H9 (cell line): ENCODE results near the gene SYK. TPM values are rescaled to one million over a fixed set of nuclear protein-coding genes. Genes with fewer than 3 reads are reported as not detected.

ENCODE experiments used
- DNase-seq: peaks from one replicate; pipeline ENCODE4 v3.0.0-alpha.2; 2017
- H2AFZ ChIP-seq: one replicate; pipeline ENCODE4 v1.6.1; 2013; ENCODE audit warnings: mild to moderate bottlenecking, low read length, control low read depth, moderate library complexity
- H2AK5ac ChIP-seq: 2 replicates; pipeline ENCODE4 v1.6.1; 2013; ENCODE audit warnings: low read length, control low read depth, mixed read lengths; ENCODE audit not compliant: insufficient read length
- H2BK120ac ChIP-seq: one replicate; pipeline ENCODE4 v1.6.1; 2013; ENCODE audit warnings: low read depth, mild to moderate bottlenecking, low read length, control low read depth, inconsistent platforms; ENCODE audit not compliant: poor library complexity, severe bottlenecking
- H2BK12ac ChIP-seq: 2 replicates; pipeline ENCODE4 v1.6.1; 2013; ENCODE audit warnings: low read length, control low read depth, mixed read lengths, low read depth; ENCODE audit not compliant: insufficient read length
- H2BK15ac ChIP-seq: 2 replicates; pipeline ENCODE4 v1.6.1; 2013; ENCODE audit warnings: low read depth, low read length, control low read depth
- H2BK20ac ChIP-seq: one replicate; pipeline ENCODE4 v1.6.1; 2013; ENCODE audit warnings: low read depth, mild to moderate bottlenecking, low read length, control low read depth, inconsistent platforms; ENCODE audit not compliant: poor library complexity, severe bottlenecking
- H2BK5ac ChIP-seq: 2 replicates; pipeline ENCODE4 v1.6.1; 2013; ENCODE audit warnings: low read length, control low read depth, mixed read lengths; ENCODE audit not compliant: insufficient read length
- H3K14ac ChIP-seq: 2 replicates; pipeline ENCODE4 v1.6.1; 2013; ENCODE audit warnings: low read length, control low read depth; ENCODE audit not compliant: insufficient read depth
- H3K18ac ChIP-seq: 2 replicates; pipeline ENCODE4 v1.6.1; 2013; ENCODE audit warnings: low read depth, mild to moderate bottlenecking, mixed read lengths, low read length, control low read depth; ENCODE audit not compliant: insufficient read length
- H3K23ac ChIP-seq: 2 replicates; pipeline ENCODE4 v1.6.1; 2013; ENCODE audit warnings: low read length, control low read depth, mixed read lengths, low read depth; ENCODE audit not compliant: insufficient read length
- H3K23me2 ChIP-seq: 2 replicates; pipeline ENCODE4 v1.6.1; 2013; ENCODE audit warnings: low read depth, mild to moderate bottlenecking, mixed read lengths, low read length, control low read depth; ENCODE audit not compliant: insufficient read length, poor library complexity, severe bottlenecking
- H3K27ac ChIP-seq: 2 replicates; pipeline ENCODE4 v1.5.1; 2013; ENCODE audit warnings: low read length, control low read depth, mixed read lengths, low read depth; ENCODE audit not compliant: insufficient read length
- H3K27me3 ChIP-seq: 2 replicates; pipeline ENCODE4 v1.6.1; 2013; ENCODE audit warnings: low read length, control low read depth, inconsistent platforms; ENCODE audit not compliant: insufficient read depth
- H3K4ac ChIP-seq: 2 replicates; pipeline ENCODE4 v1.6.1; 2013; ENCODE audit warnings: low read depth, mild to moderate bottlenecking, control low read depth, inconsistent platforms, low read length, moderate library complexity
- H3K4me1 ChIP-seq: 2 replicates; pipeline ENCODE4 v1.6.1; 2013; ENCODE audit warnings: low read length, control low read depth, inconsistent platforms; ENCODE audit not compliant: insufficient read depth
- H3K4me2 ChIP-seq: 2 replicates; pipeline ENCODE4 v1.6.1; 2013; ENCODE audit warnings: low read length, control low read depth, mixed read lengths; ENCODE audit not compliant: insufficient read length, insufficient read depth
- H3K56ac ChIP-seq: 2 replicates; pipeline ENCODE4 v1.6.1; 2013; ENCODE audit warnings: low read depth, mild to moderate bottlenecking, mixed read lengths, low read length, control low read depth; ENCODE audit not compliant: insufficient read length
- H3K79me1 ChIP-seq: 2 replicates; pipeline ENCODE4 v1.6.1; 2013; ENCODE audit warnings: low read depth, mild to moderate bottlenecking, moderate library complexity, low read length, control low read depth, inconsistent platforms; ENCODE audit not compliant: insufficient read depth, poor library complexity, severe bottlenecking
- H3K79me2 ChIP-seq: 2 replicates; pipeline ENCODE4 v1.6.1; 2013; ENCODE audit warnings: low read length, control low read depth, inconsistent platforms; ENCODE audit not compliant: insufficient read depth
- H3K9ac ChIP-seq: 2 replicates; pipeline ENCODE4 v1.6.1; 2013; ENCODE audit warnings: low read length, control low read depth, mixed read lengths; ENCODE audit not compliant: insufficient read length; ENCODE audit errors: extremely low read depth
- H3K9me3 ChIP-seq: one replicate; pipeline ENCODE4 v1.6.1; 2013; ENCODE audit warnings: low read depth, low read length, inconsistent platforms; ENCODE audit not compliant: control insufficient read depth
- H3T11ph ChIP-seq: one replicate; pipeline ENCODE4 v1.6.1; 2013; ENCODE audit warnings: mild to moderate bottlenecking, low read length, control low read depth, inconsistent platforms
- H4K20me1 ChIP-seq: one replicate; pipeline ENCODE4 v1.6.1; 2013; ENCODE audit not compliant: control insufficient read depth, insufficient read length, insufficient read depth
- H4K5ac ChIP-seq: 2 replicates; pipeline ENCODE4 v1.6.1; 2013; ENCODE audit warnings: low read depth, mild to moderate bottlenecking, mixed read lengths, low read length, control low read depth; ENCODE audit not compliant: insufficient read length
- H4K8ac ChIP-seq: replicated peaks from 2 replicates; pipeline ENCODE4 v1.6.1; 2013; ENCODE audit warnings: low read length, control low read depth, mixed read lengths, low read depth; ENCODE audit not compliant: insufficient read length
- H4K91ac ChIP-seq: 2 replicates; pipeline ENCODE4 v1.6.1; 2013; ENCODE audit warnings: low read depth, mild to moderate bottlenecking, moderate library complexity, mixed read lengths, low read length, control low read depth; ENCODE audit not compliant: insufficient read length
- H3K27ac Mint-ChIP-seq, 3 experiments: 2 replicates in 2 of 3; 3 replicates in 1 of 3; pipeline ENCODE4 v1.8.0; 2020 to 2021; ENCODE audit warnings: mixed read lengths in 3 of 3, mild to moderate bottlenecking in 1 of 3, moderate library complexity in 1 of 3
- H3K27me3 Mint-ChIP-seq: 2 replicates; pipeline ENCODE4 v1.8.0; 2021; ENCODE audit warnings: low read depth, mild to moderate bottlenecking, moderate library complexity, mixed read lengths
- H3K36me3 Mint-ChIP-seq, 3 experiments: 2 replicates in 2 of 3; 3 replicates in 1 of 3; pipeline ENCODE4 v1.8.0; 2020 to 2021; ENCODE audit warnings: low read depth in 3 of 3, mixed read lengths in 3 of 3; ENCODE audit not compliant: insufficient read depth in 1 of 3
- H3K4me1 Mint-ChIP-seq, 2 experiments: 2 replicates each; pipeline ENCODE4 v1.8.0; 2020; ENCODE audit warnings: mixed read lengths in 2 of 2
- H3K4me3 Mint-ChIP-seq, 2 experiments: 2 replicates in 1 of 2; 3 replicates in 1 of 2; pipeline ENCODE4 v1.8.0; 2020 to 2021; ENCODE audit warnings: mild to moderate bottlenecking in 2 of 2, mixed read lengths in 2 of 2, moderate library complexity in 1 of 2
- H3K9me3 Mint-ChIP-seq, 2 experiments: 2 replicates in 1 of 2; 3 replicates in 1 of 2; pipeline ENCODE4 v1.8.0; 2020; ENCODE audit warnings: mild to moderate bottlenecking in 2 of 2, mixed read lengths in 2 of 2, moderate library complexity in 1 of 2
- WGBS: extraction: QIAGEN DNeasy Blood & Tissue Kit; methylation state at CpG from one replicate; pipeline ENCODE4 v1.1.7; 2013; ENCODE audit warnings: missing lambda C conversion rate, low lambda C conversion rate, mixed read lengths; ENCODE audit not compliant: insufficient read length; ENCODE audit errors: extremely low coverage; 5-methylcytosine and 5-hydroxymethylcytosine counted together
- total RNA-seq: library from RNA; stranded (reverse); gene quantifications from 2 replicates; pipeline ENCODE4 v1.2.1, GENCODE V29; 2021
- TF ChIP-seq, protein P1 (sequence below): fragments of 200-600 bp; sonication (generic); conservative IDR thresholded peaks from 3 replicates; pipeline ENCODE4 v1.8.0; 2021; ENCODE audit warnings: antibody characterized with exemption, mild to moderate bottlenecking

The SYK gene
- total RNA-seq, 1 experiment from 2014 or later, result 7.9 TPM

- no CpG with 5 or more reads among the region's 6 CpGs for WGBS
- H3K4ac ChIP-seq, result no peak overlapping the region
- peaks cover 75 to 80% of the 10 kb centered on the region in 2 experiments for H3K4me1 Mint-ChIP-seq
- H3K23me2 ChIP-seq, result no peaks in the 10 kb centered on the region
- H3K27me3 ChIP-seq, result no peaks in the 10 kb centered on the region
- H2BK12ac ChIP-seq, result no peak overlapping the region
- H3K4me2 ChIP-seq, result no peak overlapping the region
- DNase-seq, result no peak
- TF ChIP-seq, protein P1, sequence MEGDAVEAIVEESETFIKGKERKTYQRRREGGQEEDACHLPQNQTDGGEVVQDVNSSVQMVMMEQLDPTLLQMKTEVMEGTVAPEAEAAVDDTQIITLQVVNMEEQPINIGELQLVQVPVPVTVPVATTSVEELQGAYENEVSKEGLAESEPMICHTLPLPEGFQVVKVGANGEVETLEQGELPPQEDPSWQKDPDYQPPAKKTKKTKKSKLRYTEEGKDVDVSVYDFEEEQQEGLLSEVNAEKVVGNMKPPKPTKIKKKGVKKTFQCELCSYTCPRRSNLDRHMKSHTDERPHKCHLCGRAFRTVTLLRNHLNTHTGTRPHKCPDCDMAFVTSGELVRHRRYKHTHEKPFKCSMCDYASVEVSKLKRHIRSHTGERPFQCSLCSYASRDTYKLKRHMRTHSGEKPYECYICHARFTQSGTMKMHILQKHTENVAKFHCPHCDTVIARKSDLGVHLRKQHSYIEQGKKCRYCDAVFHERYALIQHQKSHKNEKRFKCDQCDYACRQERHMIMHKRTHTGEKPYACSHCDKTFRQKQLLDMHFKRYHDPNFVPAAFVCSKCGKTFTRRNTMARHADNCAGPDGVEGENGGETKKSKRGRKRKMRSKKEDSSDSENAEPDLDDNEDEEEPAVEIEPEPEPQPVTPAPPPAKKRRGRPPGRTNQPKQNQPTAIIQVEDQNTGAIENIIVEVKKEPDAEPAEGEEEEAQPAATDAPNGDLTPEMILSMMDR, result no peak
- no peak overlapping the region for H3K14ac ChIP-seq
- H3K27me3 Mint-ChIP-seq, result no peaks in the 10 kb centered on the region
- H2BK120ac ChIP-seq, result no peak overlapping the region
- H2AFZ ChIP-seq, result no peak overlapping the region
- no peak overlapping the region for H3K18ac ChIP-seq
- no peak overlapping the region for H3K9ac ChIP-seq
- no peak overlapping the region for H4K8ac ChIP-seq
- no peak overlapping the region for H3K4me3 Mint-ChIP-seq
- H3K9me3 Mint-ChIP-seq, result no peaks in the 10 kb centered on the region
- no peaks in the 10 kb centered on the region for H3K9me3 ChIP-seq
- H3K79me1 ChIP-seq, result no peaks in the 10 kb centered on the region
- H3K4me1 ChIP-seq, result no peaks in the 10 kb centered on the region; the same call in 1 of the 2 replicates
- H2BK20ac ChIP-seq, result no peak overlapping the region
- H3K27ac Mint-ChIP-seq, result peak overlapping the region in 1 of 3 experiments; percentile 56; a peak in 1 of 7 replicates
- no peaks in the 10 kb centered on the region for H3K79me2 ChIP-seq
- no peak overlapping the region for H4K91ac ChIP-seq
- H3K23ac ChIP-seq, result no peak overlapping the region
- H2AK5ac ChIP-seq, result no peak overlapping the region
- no peaks in the 10 kb centered on the region for H4K20me1 ChIP-seq
- no peak overlapping the region for H3K56ac ChIP-seq
- no peak overlapping the region for H3K27ac ChIP-seq
- H3T11ph ChIP-seq, result no peak overlapping the region
- no peak overlapping the region for H2BK15ac ChIP-seq
- no peak overlapping the region for H2BK5ac ChIP-seq
- H4K5ac ChIP-seq, result no peak overlapping the region
- no peaks in the 10 kb centered on the region for H3K36me3 Mint-ChIP-seq
Observed at GRCh38 chr9:90892918-90893317, 91.3 kb downstream of the SYK start.
